HG03095 (cell line): ENCODE results near the gene FBXW2.

ENCODE experiments used
- ATAC-seq: cut with Tn5 transposase; IDR thresholded peaks from one replicate; pipeline ENCODE4 v1.9.1; 2021; ENCODE audit warnings: moderate library complexity; ENCODE audit not compliant: unreplicated experiment

The FBXW2 gene

GRCh38 chr9:120780367-120780766 lies 12.8 kb downstream of the FBXW2 start:
- ATAC-seq: no peak

DNA sequence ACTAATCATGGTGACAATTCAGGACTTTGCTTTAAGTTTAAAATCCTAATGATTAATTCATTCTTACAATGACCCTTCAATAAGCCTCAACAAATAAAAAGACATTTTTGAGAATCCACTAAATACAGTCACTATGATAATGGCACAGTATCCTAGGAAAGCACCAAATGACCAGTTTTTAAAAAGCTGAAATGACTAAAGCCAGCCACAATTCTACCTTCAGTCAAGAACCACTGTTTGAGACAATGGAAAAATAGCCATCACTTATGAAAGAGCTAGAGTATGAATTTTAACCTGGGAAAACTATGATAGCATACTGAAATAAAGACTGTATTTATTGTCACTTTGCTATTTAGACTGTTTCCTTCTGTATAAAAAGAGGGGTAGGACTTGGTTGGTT lies 14.0 kb downstream of the FBXW2 start:
- ATAC-seq: no peak

- ATAC-seq: no peak
Measured at GRCh38 chr9:120778758-120779157, 14.5 kb downstream of the FBXW2 start.

GRCh38 chr9:120777229-120777628 lies 16.0 kb downstream of the FBXW2 start:
- no peak for ATAC-seq

DNA sequence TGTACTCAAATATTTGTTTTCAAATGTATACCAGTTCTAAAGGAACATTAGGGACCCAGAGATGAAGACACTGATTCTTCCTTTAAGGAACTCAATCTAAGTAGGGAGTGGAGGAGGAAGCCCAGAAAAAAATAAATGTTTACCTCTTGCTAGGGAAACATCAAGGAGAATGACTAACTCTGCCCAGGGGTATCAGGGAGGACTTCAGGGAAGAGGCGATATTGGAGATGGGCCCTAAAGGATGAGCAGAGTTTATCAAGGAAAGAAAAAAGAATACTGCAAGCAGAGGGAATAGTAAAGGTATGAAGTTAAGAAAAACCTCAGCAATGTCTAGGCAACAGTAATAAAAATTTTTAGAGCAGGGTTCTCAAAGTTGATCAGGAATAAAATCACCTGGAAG lies 16.4 kb downstream of the FBXW2 start:
- no peak for ATAC-seq

GRCh38 chr9:120775859-120776258 lies 17.4 kb downstream of the FBXW2 start:
- no peak for ATAC-seq

GRCh38 chr9:120774719-120775118 lies 18.5 kb downstream of the FBXW2 start:
- ATAC-seq: no peak

DNA sequence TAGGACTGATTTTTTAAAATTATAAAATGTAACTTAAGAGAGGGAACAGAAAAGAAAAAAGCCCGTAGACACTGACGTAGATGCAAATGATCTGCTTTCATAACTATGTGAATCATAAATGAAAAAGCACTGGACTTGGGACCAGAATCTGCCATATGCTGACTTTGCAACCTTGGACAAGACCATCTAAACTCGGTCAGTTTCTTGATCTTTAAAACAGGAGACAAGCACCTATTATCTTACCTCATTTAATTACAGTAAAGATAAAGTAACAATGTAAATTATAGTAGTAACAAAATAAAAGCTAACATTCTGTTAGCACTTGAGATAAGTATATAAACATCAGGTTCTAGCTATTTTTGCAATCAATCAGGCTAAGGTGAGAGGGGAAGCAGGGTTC lies 20.0 kb downstream of the FBXW2 start:
- no peak for ATAC-seq

- no peak for ATAC-seq
Measured at GRCh38 chr9:120770931-120771330, 22.3 kb downstream of the FBXW2 start.

DNA sequence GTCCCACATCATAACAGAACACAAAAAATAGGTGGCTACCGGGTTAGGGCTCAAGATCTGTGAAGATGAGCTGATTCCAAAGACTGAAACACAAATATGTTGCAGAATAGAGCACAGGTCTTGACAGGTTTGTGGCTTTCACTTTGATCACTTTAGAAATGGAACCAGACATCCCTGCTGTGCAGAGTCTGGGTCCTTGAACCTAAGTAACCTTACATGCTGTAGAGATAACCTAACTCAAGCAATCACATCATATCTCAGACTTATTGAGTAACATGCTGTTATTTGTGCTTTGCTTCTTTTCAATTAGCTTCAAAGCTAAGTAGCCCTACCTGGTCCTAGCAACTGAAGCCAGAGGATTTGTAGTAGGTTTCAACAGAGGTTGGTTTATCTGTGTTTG lies 24.3 kb downstream of the FBXW2 start:
- no peak for ATAC-seq

GRCh38 chr9:120768247-120768646 lies 25.0 kb downstream of the FBXW2 start:
- no peak for ATAC-seq

GRCh38 chr9:120767451-120767850 lies 25.8 kb downstream of the FBXW2 start:
- ATAC-seq: no peak

DNA sequence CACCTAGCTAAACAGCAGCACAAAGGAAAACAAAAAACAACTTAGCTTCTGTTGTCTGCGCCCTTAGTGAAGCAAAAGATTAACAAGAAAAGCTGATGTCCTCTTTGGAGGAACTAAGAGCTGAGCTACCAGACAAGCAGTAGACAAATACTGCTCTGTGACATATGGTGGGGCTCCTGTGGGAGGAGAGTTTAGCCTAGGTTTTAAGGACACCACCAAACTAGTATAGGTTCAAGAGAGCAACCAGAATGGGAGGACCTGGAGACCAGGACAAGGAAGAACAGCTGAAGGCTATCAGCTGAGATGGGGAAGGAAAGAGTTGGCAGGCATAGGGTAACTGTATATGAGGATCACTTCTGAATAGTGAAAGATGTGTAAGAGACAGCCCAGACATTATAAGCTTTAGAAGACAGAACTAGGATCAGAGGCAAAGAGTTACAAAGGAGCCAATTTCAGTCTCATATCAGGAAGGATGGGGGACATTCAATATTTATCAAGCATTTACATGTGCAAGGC lies 27.2 kb downstream of the FBXW2 start:
- no peak for ATAC-seq

GRCh38 chr9:120764476-120764875 lies 28.7 kb downstream of the FBXW2 start:
- no peak for ATAC-seq

- ATAC-seq: no peak
Measured at GRCh38 chr9:120761006-120761405, 32.2 kb downstream of the FBXW2 start.

DNA sequence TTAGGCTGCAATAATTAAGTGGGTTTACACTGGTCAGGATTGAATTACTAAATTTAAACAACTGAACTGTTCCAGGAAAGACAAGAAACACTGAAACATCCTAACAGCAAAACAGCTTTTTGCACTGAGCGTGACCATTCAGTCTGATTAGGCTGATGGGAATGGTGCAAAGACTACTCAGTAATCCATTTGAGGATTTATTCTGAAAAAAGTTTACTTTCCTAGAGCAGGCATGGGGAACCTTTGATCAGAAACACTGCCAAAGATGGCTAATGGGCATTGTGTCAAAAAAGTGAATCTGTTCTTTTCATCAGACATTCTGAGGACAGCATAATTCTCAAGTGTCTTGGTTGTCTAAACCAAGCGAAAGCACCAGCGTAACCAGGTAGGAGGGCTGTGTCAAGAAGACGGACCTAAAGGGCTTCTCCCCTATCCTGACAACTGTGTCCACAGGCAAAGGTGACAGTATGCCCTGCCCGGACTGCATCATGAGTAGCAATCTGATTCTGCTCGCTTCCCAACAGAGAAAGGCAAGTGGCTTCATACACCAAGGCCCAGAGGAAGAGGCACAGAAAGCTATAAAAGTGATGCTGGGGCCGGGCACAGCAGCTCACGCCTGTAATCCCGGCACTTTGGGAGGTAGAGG lies 33.3 kb downstream of the FBXW2 start:
- no peak for ATAC-seq

DNA sequence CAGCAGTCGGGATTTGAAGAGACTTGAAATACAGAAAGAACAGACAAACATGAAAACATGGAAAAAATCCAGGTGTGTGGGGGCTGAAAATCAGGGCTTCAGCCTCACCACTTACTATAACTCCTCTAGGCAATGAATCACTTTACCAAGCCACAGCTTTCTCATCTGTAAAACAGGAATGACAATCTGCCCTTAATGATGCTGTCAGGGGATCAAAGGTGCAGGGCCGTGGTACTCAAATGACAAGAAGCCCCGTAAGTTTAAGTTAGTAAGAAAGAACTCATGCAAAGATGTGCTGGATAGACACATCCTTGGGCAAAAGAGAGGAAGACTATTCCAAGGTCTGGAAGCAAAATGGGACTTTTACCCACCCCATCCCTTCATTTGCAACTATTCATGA lies 34.7 kb downstream of the FBXW2 start:
- ATAC-seq: no peak

- no peak for ATAC-seq
Measured at GRCh38 chr9:120757026-120757913, 35.9 kb downstream of the FBXW2 start.

GRCh38 chr9:120756531-120756930 lies 36.7 kb downstream of the FBXW2 start:
- no peak for ATAC-seq

- ATAC-seq: no peak
Measured at GRCh38 chr9:120755810-120756434, 37.3 kb downstream of the FBXW2 start.

DNA sequence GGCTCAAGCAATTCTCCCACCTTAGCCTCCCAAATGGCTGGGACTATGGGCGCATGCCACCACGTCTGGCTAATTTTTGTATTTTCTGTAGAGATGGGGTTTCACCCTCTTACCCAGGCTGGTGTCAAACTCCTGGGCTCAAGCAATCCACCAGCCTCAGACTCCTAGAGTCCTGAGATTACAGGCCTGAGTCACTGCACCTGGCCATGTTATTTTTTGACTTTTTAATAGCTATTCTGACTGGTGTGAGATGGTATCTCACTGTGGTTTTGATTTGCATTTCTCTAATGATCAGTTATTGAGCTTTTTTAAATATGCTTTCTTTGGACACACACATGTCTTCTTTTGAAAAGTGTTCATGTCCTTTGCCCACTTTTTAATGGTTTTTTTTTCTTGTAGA lies 38.2 kb downstream of the FBXW2 start:
- ATAC-seq: no peak

- ATAC-seq: no peak
Measured at GRCh38 chr9:120750421-120750820, 42.8 kb downstream of the FBXW2 start.
